Measurements from ENCODE around the gene PRKAA2. TPM values are rescaled to one million over a fixed set of nuclear protein-coding genes. Genes with fewer than 3 reads are reported as not detected.

The PRKAA2 gene
- total RNA-seq, 2 experiments from 2014 or later: not detected

GRCh38 chr1:56631901-56632300, 13.2 kb upstream of the PRKAA2 start:
- ChIA-PET POLR2A (no interaction called here), CTCF (ENCODE audit: unreplicated experiment) (no interaction called here)
- Histone ChIP-seq H2AFZ (ENCODE audit: low read length) (no peak overlapping the region), H3K9me2 (ENCODE audit: insufficient read depth, low read length) (no peaks in the 10 kb centered on the region), H3K4me1 (ENCODE audit: insufficient read depth, low read length, poor library complexity, severe bottlenecking) (no peaks in the 10 kb centered on the region), H3K27ac (ENCODE audit: low read depth, low read length, poor library complexity, severe bottlenecking) (no peak overlapping the region), H3K36me3 (ENCODE audit: insufficient read depth, low read length) (no peaks in the 10 kb centered on the region), H3K79me2 (ENCODE audit: insufficient read depth, low read depth, low read length) (no peaks in the 10 kb centered on the region), H3K4me3 (ENCODE audit: low read depth, low read length, poor library complexity, severe bottlenecking) (no peak overlapping the region), H3K9me3 (ENCODE audit: low read length) (no peaks in the 10 kb centered on the region), H3K4me2 (ENCODE audit: low read length) (no peak overlapping the region), H4K20me1 (ENCODE audit: insufficient read depth, low read length) (no peaks in the 10 kb centered on the region)
- BruUV-seq (replicated peaks): no TSS peak
- no peak for TF ChIP-seq EZH2phosphoT487 (IDR thresholded peaks at IDR 0.05; ENCODE audit: borderline replicate concordance, low read depth, low read length)
- TF ChIP-seq, protein P1, sequence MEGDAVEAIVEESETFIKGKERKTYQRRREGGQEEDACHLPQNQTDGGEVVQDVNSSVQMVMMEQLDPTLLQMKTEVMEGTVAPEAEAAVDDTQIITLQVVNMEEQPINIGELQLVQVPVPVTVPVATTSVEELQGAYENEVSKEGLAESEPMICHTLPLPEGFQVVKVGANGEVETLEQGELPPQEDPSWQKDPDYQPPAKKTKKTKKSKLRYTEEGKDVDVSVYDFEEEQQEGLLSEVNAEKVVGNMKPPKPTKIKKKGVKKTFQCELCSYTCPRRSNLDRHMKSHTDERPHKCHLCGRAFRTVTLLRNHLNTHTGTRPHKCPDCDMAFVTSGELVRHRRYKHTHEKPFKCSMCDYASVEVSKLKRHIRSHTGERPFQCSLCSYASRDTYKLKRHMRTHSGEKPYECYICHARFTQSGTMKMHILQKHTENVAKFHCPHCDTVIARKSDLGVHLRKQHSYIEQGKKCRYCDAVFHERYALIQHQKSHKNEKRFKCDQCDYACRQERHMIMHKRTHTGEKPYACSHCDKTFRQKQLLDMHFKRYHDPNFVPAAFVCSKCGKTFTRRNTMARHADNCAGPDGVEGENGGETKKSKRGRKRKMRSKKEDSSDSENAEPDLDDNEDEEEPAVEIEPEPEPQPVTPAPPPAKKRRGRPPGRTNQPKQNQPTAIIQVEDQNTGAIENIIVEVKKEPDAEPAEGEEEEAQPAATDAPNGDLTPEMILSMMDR (conservative IDR thresholded peaks at IDR 0.05; ENCODE audit: low read length): no peak
- intact Hi-C loops (cut with micrococcal nuclease; ENCODE audit: unreplicated experiment): no loop called here
- DNase-seq (ENCODE audit: low spot score): no peak

GRCh38 chr1:56634981-56635380, 10.1 kb upstream of the PRKAA2 start:
- Histone ChIP-seq H3K9me2 (ENCODE audit: insufficient read depth, low read length) (no peaks in the 10 kb centered on the region), H3K4me3 (ENCODE audit: low read depth, low read length, poor library complexity, severe bottlenecking) (no peak overlapping the region), H2AFZ (ENCODE audit: low read length) (no peak overlapping the region), H3K4me2 (ENCODE audit: low read length) (no peak overlapping the region), H3K27ac (ENCODE audit: low read depth, low read length, poor library complexity, severe bottlenecking) (no peak overlapping the region), H4K20me1 (ENCODE audit: insufficient read depth, low read length) (no peaks in the 10 kb centered on the region), H3K4me1 (ENCODE audit: insufficient read depth, low read length, poor library complexity, severe bottlenecking) (no peaks in the 10 kb centered on the region), H3K79me2 (ENCODE audit: insufficient read depth, low read depth, low read length) (no peaks in the 10 kb centered on the region), H3K36me3 (ENCODE audit: insufficient read depth, low read length) (no peaks in the 10 kb centered on the region), H3K9me3 (ENCODE audit: low read length) (no peaks in the 10 kb centered on the region)
- TF ChIP-seq, protein P1 (conservative IDR thresholded peaks at IDR 0.05; ENCODE audit: low read length): no peak
- no peak for TF ChIP-seq EZH2phosphoT487 (IDR thresholded peaks at IDR 0.05; ENCODE audit: borderline replicate concordance, low read depth, low read length)
- ChIA-PET POLR2A (no interaction called here), CTCF (ENCODE audit: unreplicated experiment) (no interaction called here)
- BruUV-seq (replicated peaks): no TSS peak
- intact Hi-C loops (cut with micrococcal nuclease; ENCODE audit: unreplicated experiment): no loop called here
- DNase-seq (ENCODE audit: low spot score): no peak

GRCh38 chr1:56638248-56638647, 6.9 kb upstream of the PRKAA2 start:
- POLR2A ChIA-PET: interaction anchor here (0.6 kb wide), 1 partner anchor 1838 kb away, joined by 3 read pairs; no protein-coding TSS in a partner anchor
- no peak overlapping the region for H2AFZ ChIP-seq (ENCODE audit: low read length)
- BruUV-seq (replicated peaks): no TSS peak
- H3K9me3 ChIP-seq (ENCODE audit: low read length): no peaks in the 10 kb centered on the region
- H4K20me1 ChIP-seq (ENCODE audit: insufficient read depth, low read length): no peaks in the 10 kb centered on the region
- H3K4me3 ChIP-seq (ENCODE audit: low read depth, low read length, poor library complexity, severe bottlenecking): no peak overlapping the region
- CTCF ChIA-PET (ENCODE audit: unreplicated experiment): no interaction called here
- H3K9me2 ChIP-seq (ENCODE audit: insufficient read depth, low read length): no peaks in the 10 kb centered on the region
- no peaks in the 10 kb centered on the region for H3K79me2 ChIP-seq (ENCODE audit: insufficient read depth, low read depth, low read length)
- H3K4me1 ChIP-seq (ENCODE audit: insufficient read depth, low read length, poor library complexity, severe bottlenecking): no peaks in the 10 kb centered on the region
- no peak for TF ChIP-seq EZH2phosphoT487 (IDR thresholded peaks at IDR 0.05; ENCODE audit: borderline replicate concordance, low read depth, low read length)
- TF ChIP-seq, protein P1 (conservative IDR thresholded peaks at IDR 0.05; ENCODE audit: low read length): no peak
- intact Hi-C loops (cut with micrococcal nuclease; ENCODE audit: unreplicated experiment): no loop called here
- DNase-seq (ENCODE audit: low spot score): no peak
- no peak overlapping the region for H3K27ac ChIP-seq (ENCODE audit: low read depth, low read length, poor library complexity, severe bottlenecking)
- no peak overlapping the region for H3K4me2 ChIP-seq (ENCODE audit: low read length)
- no peaks in the 10 kb centered on the region for H3K36me3 ChIP-seq (ENCODE audit: insufficient read depth, low read length)

Data from OCI-LY7 (cell line).